Smooth muscle cell (in vitro differentiated cells): ENCODE measurements around the gene ESCO1. TPM values are rescaled to one million over a fixed set of nuclear protein-coding genes. Genes with fewer than 3 reads are reported as not detected.
"Not testable (repeated sequence)": the region's sequence is repeated elsewhere in the genome, so short reads cannot be mapped to it uniquely, and the experiment has no call there.

Experiments used
- DNase-seq: peaks from one replicate; lab custom pipeline; 2025; ENCODE audit not compliant: unreplicated experiment; lab: John Stamatoyannopoulos, UW
- H2AFZ ChIP-seq: fragments of 200-600 bp; sonication (generic); 2 replicates; pipeline ENCODE4 v1.6.0; 2016; ENCODE audit warnings: antibody characterized with exemption, low read depth, mild to moderate bottlenecking
- H3F3A ChIP-seq: fragments of 200-600 bp; sonication (generic); 2 replicates; pipeline ENCODE4 v1.6.0; 2017; ENCODE audit warnings: antibody characterized with exemption, low read depth
- H3K27ac ChIP-seq: fragments of 200-600 bp; sonication (generic); 2 replicates; pipeline ENCODE4 v1.5.1; 2016; ENCODE audit warnings: low read depth, mild to moderate bottlenecking
- H3K27me3 ChIP-seq: fragments of 200-600 bp; sonication (generic); 2 replicates; pipeline ENCODE4 v1.6.1; 2016; ENCODE audit warnings: low read depth, mild to moderate bottlenecking
- H3K36me3 ChIP-seq: fragments of 200-600 bp; sonication (generic); 2 replicates; pipeline ENCODE4 v1.5.1; 2016; ENCODE audit warnings: low read depth
- H3K4me1 ChIP-seq: fragments of 200-600 bp; sonication (generic); 2 replicates; pipeline ENCODE4 v1.5.1; 2016; ENCODE audit warnings: low read depth
- H3K4me2 ChIP-seq: fragments of 200-600 bp; sonication (generic); 2 replicates; pipeline ENCODE4 v1.6.0; 2016; ENCODE audit warnings: mild to moderate bottlenecking
- H3K4me3 ChIP-seq: fragments of 200-600 bp; sonication (generic); 2 replicates; pipeline ENCODE4 v1.5.1; 2016; ENCODE audit warnings: mild to moderate bottlenecking
- H3K79me2 ChIP-seq: fragments of 200-600 bp; sonication (generic); 2 replicates; pipeline ENCODE4 v1.6.0; 2016; ENCODE audit warnings: low read depth, mild to moderate bottlenecking
- H3K9ac ChIP-seq: fragments of 200-600 bp; sonication (generic); 2 replicates; pipeline ENCODE4 v1.6.0; 2016; ENCODE audit warnings: low read depth
- H3K9me3 ChIP-seq: fragments of 200-600 bp; sonication (generic); replicated peaks from 2 replicates; pipeline ENCODE4 v1.5.1; 2016; ENCODE audit warnings: low read depth
- H4K20me1 ChIP-seq: fragments of 200-600 bp; sonication (generic); 2 replicates; pipeline ENCODE4 v1.6.0; 2016; ENCODE audit warnings: low read depth
- WGBS: methylation state at CpG from one replicate; pipeline ENCODE4 v1.1.7; 2016; ENCODE audit warnings: low lambda C conversion rate; 5-methylcytosine and 5-hydroxymethylcytosine counted together
- polyA plus RNA-seq: library from polyadenylated mRNA; unstranded; fragments of >200 nt; fragmentation: Nextera tagmentation; extraction: Ambion mirVana; gene quantifications from 2 replicates; pipeline ENCODE4 v1.2.1, GENCODE V29; 2016
- total RNA-seq: library from RNA; depleted of rRNA; stranded (reverse); fragments of >200 nt; gene quantifications from 2 replicates; pipeline ENCODE4 v1.2.3, GENCODE V29; 2014
- TF ChIP-seq, protein P1 (sequence below): fragments of 200-600 bp; sonication (generic); IDR thresholded peaks from 2 replicates; pipeline ENCODE4 v1.5.1; 2017; ENCODE audit warnings: borderline replicate concordance, mild to moderate bottlenecking, antibody characterized with exemption; ENCODE audit not compliant: insufficient read depth, poor library complexity, severe bottlenecking

ESCO1 gene
- total and polyA plus RNA-seq, 2 experiments from 2014 or later = 10.1 to 21.4 TPM

DNA sequence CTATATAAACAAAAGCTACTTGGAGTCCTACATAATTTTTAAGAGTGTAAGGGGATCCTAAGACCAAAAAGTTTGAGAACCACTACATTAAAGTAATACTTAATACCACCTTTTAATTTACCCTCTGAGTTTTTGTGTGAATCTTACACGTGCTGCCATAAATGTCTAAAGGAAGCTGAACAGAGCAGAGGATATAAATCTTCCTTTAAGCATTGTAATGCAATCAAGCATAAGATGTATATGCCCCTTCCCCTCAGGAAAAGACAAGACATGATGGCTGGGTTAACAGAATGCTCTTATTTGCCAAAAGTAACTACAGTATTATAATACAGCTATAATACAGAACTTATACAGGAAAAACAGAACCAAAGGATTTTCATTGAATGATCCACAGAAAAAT lies 2.9 kb downstream of the ESCO1 start:
- Histone ChIP-seq H3K4me3 (no peak overlapping the region), H3K9me3 (no peaks in the 10 kb centered on the region), H3K27me3 (no peaks in the 10 kb centered on the region), H3K79me2 (peaks cover 69% of the 10 kb centered on the region), H4K20me1 (peaks cover 34% of the 10 kb centered on the region), H3K4me2 (no peak overlapping the region), H3K27ac (no peak overlapping the region), H3K36me3 (no peaks in the 10 kb centered on the region), H3K9ac (no peak overlapping the region), H3K4me1 (peaks cover 10% of the 10 kb centered on the region), H3F3A (no peaks in the 10 kb centered on the region), H2AFZ (no peak overlapping the region)
- DNase-seq = no peak
- WGBS = 77% methylated on average over 1 of the region's 1 CpG
- TF ChIP-seq, protein P1, sequence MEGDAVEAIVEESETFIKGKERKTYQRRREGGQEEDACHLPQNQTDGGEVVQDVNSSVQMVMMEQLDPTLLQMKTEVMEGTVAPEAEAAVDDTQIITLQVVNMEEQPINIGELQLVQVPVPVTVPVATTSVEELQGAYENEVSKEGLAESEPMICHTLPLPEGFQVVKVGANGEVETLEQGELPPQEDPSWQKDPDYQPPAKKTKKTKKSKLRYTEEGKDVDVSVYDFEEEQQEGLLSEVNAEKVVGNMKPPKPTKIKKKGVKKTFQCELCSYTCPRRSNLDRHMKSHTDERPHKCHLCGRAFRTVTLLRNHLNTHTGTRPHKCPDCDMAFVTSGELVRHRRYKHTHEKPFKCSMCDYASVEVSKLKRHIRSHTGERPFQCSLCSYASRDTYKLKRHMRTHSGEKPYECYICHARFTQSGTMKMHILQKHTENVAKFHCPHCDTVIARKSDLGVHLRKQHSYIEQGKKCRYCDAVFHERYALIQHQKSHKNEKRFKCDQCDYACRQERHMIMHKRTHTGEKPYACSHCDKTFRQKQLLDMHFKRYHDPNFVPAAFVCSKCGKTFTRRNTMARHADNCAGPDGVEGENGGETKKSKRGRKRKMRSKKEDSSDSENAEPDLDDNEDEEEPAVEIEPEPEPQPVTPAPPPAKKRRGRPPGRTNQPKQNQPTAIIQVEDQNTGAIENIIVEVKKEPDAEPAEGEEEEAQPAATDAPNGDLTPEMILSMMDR = no peak

- DNase-seq = no peak
- no peaks in the 10 kb centered on the region for H3K9me3 ChIP-seq
- 100% methylated on average over 3 of the region's 7 CpGs for WGBS
- no peak overlapping the region for H3K4me2 ChIP-seq
- H3K27me3 ChIP-seq = no peaks in the 10 kb centered on the region
- TF ChIP-seq, protein P1 = no peak
- H3K4me1 ChIP-seq = peaks cover 2% of the 10 kb centered on the region
- H3F3A ChIP-seq = no peaks in the 10 kb centered on the region
- H3K9ac ChIP-seq = no peak overlapping the region
- H2AFZ ChIP-seq = no peak overlapping the region
- no peak overlapping the region for H3K4me3 ChIP-seq
- H4K20me1 ChIP-seq = peaks cover 52% of the 10 kb centered on the region
- H3K36me3 ChIP-seq = no peaks in the 10 kb centered on the region
- H3K27ac ChIP-seq = no peak overlapping the region
- peaks cover 80% of the 10 kb centered on the region for H3K79me2 ChIP-seq
Measured at GRCh38 chr18:21593540-21594257, 6.8 kb downstream of the ESCO1 start.

DNA sequence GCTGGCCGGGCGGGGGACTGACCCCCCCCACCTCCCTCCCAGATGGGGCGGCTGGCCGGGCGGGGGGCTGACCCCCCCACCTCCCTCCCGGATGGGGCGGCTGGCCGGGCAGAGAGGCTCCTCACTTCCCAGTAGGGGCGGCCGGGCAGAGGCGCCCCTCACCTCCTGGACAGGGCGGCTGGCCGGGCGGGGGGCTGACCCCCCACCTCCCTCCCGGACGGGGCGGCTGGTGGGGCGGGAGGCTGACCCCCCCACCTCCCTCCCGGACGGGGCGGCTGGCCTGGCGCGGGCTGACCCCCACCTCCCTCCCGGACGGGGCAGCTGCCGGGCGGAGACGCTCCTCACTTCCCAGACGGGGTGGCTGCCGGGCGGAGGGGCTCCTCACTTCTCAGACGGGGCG lies 8.1 kb downstream of the ESCO1 start:
- H3K9me3 ChIP-seq, H3F3A ChIP-seq, DNase-seq, H3K4me3 ChIP-seq, H3K9ac ChIP-seq, H3K4me2 ChIP-seq, H3K36me3 ChIP-seq, H2AFZ ChIP-seq, H3K27me3 ChIP-seq, H3K27ac ChIP-seq, H3K4me1 ChIP-seq: not testable (repeated sequence)
- Histone ChIP-seq H4K20me1 (peaks cover 54% of the 10 kb centered on the region), H3K79me2 (peaks cover 80% of the 10 kb centered on the region)
- WGBS = no CpG with 5 or more reads among the region's 33 CpGs

DNA sequence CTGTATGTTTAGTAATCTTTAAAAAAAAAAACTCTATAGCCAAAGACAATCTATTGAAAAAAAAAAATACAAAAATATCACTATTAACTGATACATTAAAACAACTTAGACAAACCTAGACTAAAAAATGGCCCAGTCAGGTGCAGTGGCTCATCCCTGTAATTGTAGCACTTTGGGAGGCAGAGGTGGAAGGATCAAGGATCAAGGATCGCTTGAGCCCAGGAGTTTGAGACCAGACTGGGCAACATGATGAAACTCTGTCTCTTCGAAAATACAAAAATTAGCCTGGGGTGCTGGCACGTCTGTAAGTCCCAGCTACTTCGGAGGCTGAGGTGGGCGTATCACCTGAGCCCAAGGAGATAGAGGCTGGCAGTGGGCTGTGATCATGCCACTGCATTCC lies 16.1 kb downstream of the ESCO1 start:
- no peaks in the 10 kb centered on the region for H3K27me3 ChIP-seq
- H3K36me3 ChIP-seq = no peaks in the 10 kb centered on the region
- H3K27ac ChIP-seq = no peak overlapping the region
- no peak overlapping the region for H3K4me2 ChIP-seq
- TF ChIP-seq, protein P1 = no peak
- no peaks in the 10 kb centered on the region for H3F3A ChIP-seq
- H4K20me1 ChIP-seq = peaks cover 85% of the 10 kb centered on the region
- H2AFZ ChIP-seq = no peak overlapping the region
- no peaks in the 10 kb centered on the region for H3K4me1 ChIP-seq
- no peak overlapping the region for H3K4me3 ChIP-seq
- H3K9ac ChIP-seq = no peak overlapping the region
- peaks cover 80% of the 10 kb centered on the region for H3K79me2 ChIP-seq
- DNase-seq = no peak
- WGBS = 98% methylated on average over 5 of the region's 5 CpGs
- no peaks in the 10 kb centered on the region for H3K9me3 ChIP-seq
